GM12891 (cell line): Measurements from ENCODE around the gene CACNA1I. TPM values are rescaled to one million over a fixed set of nuclear protein-coding genes. Genes with fewer than 3 reads are reported as not detected.
A peak's percentile ranks its signal among the peaks of the same experiment; 100 is the strongest.
"Not testable (repeated sequence)": the region's sequence is repeated elsewhere in the genome, so short reads cannot be mapped to it uniquely, and the experiment has no call there.

ENCODE experiments used
- DNase-seq: peaks from one replicate; pipeline ENCODE4 v3.0.0; 2011; ENCODE audit warnings: low spot score; ENCODE audit not compliant: insufficient read length
- FAIRE-seq: peaks from 2 replicates; lab custom pipeline; 2011; peaks lifted over from hg19 to GRCh38; lab: Jason Lieb, UNC
- PAX5 ChIP-seq: IDR thresholded peaks from 2 replicates; pipeline ENCODE4 v1.6.1; 2011; ENCODE audit warnings: low read length, moderate library complexity, mild to moderate bottlenecking; ENCODE audit not compliant: insufficient read depth, severe bottlenecking
- POLR2A ChIP-seq: IDR thresholded peaks from 2 replicates; pipeline ENCODE4 v1.6.1; 2011; ENCODE audit warnings: low read depth, low read length, control low read depth
- POLR2AphosphoS5 ChIP-seq: IDR thresholded peaks from 2 replicates; pipeline ENCODE4 v1.6.1; 2011; ENCODE audit warnings: low read depth, low read length, control low read depth
- POU2F2 ChIP-seq: IDR thresholded peaks from 2 replicates; pipeline ENCODE4 v1.6.1; 2011; ENCODE audit warnings: low read depth, mild to moderate bottlenecking, control low read depth, low read length, moderate library complexity
- SPI1 ChIP-seq: IDR thresholded peaks from 2 replicates; pipeline ENCODE4 v1.6.1; 2011; ENCODE audit warnings: low read depth, low read length, control low read depth
- TAF1 ChIP-seq: IDR thresholded peaks from 2 replicates; pipeline ENCODE4 v1.6.1; 2011; ENCODE audit warnings: low read depth, low read length, control low read depth
- polyA plus RNA-seq: library from polyadenylated mRNA; unstranded; fragments of >200 nt; gene quantifications from one replicate; pipeline ENCODE4 v1.2.1, GENCODE V29; 2012; ENCODE audit warnings: low read depth, missing spikeins, inconsistent platforms; ENCODE audit not compliant: missing spikeins

The CACNA1I gene
- not detected for polyA plus RNA-seq

GRCh38 chr22:39570665-39571064, at the start of gene CACNA1I:
CACNA1I (plus strand) TSS chr22:39570753; CDS start chr22:39570753, 0 bp downstream.
- DNase-seq (no peak), FAIRE-seq (no peak)
- TF ChIP-seq PAX5: no peak
- no peak for TF ChIP-seq POLR2AphosphoS5
- TF ChIP-seq TAF1: no peak
- no peak for TF ChIP-seq SPI1
- no peak for TF ChIP-seq POLR2A
- no peak for TF ChIP-seq POU2F2

DNA sequence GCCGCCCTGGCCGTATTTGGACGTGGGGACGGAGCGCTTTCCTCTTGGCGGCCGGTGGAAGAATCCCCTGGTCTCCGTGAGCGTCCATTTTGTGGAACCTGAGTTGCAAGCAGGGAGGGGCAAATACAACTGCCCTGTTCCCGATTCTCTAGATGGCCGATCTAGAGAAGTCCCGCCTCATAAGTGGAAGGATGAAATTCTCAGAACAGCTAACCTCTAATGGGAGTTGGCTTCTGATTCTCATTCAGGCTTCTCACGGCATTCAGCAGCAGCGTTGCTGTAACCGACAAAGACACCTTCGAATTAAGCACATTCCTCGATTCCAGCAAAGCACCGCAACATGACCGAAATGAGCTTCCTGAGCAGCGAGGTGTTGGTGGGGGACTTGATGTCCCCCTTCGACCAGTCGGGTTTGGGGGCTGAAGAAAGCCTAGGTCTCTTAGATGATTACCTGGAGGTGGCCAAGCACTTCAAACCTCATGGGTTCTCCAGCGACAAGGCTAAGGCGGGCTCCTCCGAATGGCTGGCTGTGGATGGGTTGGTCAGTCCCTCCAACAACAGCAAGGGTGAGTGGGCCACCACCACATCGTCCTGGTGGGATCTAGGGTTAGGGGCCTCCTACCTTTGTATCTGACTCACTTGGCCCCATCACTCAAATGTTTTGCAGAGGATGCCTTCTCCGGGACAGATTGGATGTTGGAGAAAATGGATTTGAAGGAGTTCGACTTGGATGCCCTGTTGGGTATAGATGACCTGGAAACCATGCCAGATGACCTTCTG, 49.3 kb upstream of the CACNA1I start:
- not testable (repeated sequence) for DNase-seq
- peak; percentile 36; the same call in 1 of the 2 replicates for TF ChIP-seq TAF1
- peak; percentile 28; the same call in 1 of the 2 replicates for TF ChIP-seq POLR2AphosphoS5
- peak; percentile 36; the same call in 1 of the 2 replicates for TF ChIP-seq POLR2A
- TF ChIP-seq POU2F2: peak; percentile 59; the same call in 1 of the 2 replicates
- peak; percentile 66 for FAIRE-seq

DNA sequence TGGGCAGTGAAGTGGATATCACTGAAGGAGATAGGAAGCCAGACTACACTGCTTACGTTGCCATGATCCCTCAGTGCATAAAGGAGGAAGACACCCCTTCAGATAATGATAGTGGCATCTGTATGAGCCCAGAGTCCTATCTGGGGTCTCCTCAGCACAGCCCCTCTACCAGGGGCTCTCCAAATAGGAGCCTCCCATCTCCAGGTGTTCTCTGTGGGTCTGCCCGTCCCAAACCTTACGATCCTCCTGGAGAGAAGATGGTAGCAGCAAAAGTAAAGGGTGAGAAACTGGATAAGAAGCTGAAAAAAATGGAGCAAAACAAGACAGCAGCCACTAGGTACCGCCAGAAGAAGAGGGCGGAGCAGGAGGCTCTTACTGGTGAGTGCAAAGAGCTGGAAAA, 48.5 kb upstream of the CACNA1I start:
- FAIRE-seq: peak; percentile 33
- DNase-seq: not testable (repeated sequence)

DNA sequence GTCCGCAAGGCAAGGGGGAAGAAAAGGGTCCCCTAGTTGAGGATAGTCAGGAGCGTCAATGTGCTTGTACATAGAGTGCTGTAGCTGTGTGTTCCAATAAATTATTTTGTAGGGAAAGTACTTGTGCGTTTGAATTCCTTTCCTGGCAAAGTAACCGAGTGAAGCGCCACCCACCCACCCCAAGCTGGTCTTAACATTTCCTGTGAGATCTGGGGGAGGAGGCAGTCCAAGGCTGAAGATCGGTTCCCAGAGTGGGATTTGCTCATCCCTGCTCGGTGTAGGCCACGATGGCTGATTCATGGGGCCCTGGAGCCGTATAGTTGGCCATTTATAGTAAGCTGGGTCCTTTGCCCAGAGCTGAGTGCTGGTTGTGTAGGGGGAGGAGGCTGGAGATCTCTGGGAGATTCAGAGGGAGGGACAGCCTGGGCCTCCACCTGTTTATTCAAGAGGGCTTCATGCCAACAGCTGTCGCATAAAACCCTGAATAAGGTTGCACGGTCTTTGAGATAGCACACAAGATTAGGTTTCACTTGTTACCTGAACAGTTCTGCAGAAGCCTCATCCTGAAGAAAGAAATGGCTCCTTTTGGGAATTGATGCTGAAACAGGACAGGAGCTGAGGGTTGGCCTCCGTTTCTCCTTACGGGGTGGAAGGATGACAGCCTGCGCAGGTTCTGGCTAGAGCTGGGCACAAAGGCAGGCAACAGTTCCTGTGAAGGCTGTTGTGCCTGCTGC, 47.8 kb upstream of the CACNA1I start:
- peak; percentile 87 for TF ChIP-seq POU2F2
- 0 out of 2 replicates have a peak, but pooled peaks have one; percentile 55 for TF ChIP-seq TAF1
- TF ChIP-seq PAX5: no peak
- TF ChIP-seq POLR2AphosphoS5: peak; percentile 98
- peak; percentile 98 for TF ChIP-seq POLR2A
- FAIRE-seq (peak; percentile 38), DNase-seq (no peak)

- TF ChIP-seq POU2F2 (0 out of 2 replicates have a peak, but pooled peaks have one; percentile 9), SPI1 (no peak), PAX5 (no peak), POLR2A (peak; percentile 81), TAF1 (0 out of 2 replicates have a peak, but pooled peaks have one; percentile 44), POLR2AphosphoS5 (peak; percentile 94)
- DNase-seq: no peak
- no peak for FAIRE-seq
These were observed 46.3 kb upstream of the CACNA1I start for GRCh38 chr22:39524089-39524752.

DNA sequence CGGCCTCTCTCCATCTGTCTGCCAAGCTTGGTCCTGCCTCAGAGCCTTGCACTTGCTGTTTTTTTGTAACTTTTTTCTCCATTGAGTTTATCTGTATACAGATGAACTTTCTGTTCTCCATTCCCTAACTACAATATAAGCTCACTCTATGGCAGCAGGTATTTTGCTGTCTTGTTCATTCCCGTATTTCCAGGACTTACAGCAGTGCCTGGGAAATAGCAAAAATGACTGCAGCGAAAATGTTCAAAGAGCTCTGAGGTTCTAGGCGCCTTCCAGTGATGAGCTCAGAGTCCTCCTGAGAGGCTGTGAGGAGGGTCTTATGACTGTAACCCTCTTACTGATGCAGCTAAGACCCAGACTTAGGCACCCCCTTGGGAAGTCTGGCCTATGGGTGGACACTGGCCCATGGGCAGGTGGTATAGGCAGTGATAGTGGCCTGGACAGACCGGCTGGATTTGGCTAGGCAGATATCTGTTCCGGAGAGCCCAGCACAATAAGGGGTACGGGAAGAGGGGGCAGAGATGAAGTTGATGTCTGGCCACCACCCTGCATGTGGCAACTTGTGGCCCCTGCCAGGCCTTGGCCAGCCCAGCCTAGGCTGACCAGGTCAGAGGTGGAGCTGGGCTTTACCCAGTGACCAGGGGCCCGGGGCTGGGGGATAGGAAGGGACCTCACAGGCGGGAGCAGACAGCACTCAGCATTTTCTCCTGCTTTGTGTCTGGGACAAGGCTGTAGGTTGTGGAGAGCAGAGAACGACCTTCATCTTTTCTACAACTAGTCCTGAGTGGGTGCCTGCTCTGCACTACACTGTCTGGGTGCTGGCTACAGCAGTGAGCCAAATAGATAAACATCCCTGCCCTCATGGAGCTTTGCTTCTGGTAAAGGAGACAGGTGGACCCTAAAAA, 45.5 kb upstream of the CACNA1I start:
- DNase-seq (no peak), FAIRE-seq (no peak)
- TF ChIP-seq TAF1 (no peak), POLR2AphosphoS5 (no peak), POU2F2 (no peak), PAX5 (no peak), POLR2A (no peak; the same call in 1 of the 2 replicates), SPI1 (no peak)

- TF ChIP-seq POLR2AphosphoS5 (no peak), POU2F2 (no peak), POLR2A (no peak), SPI1 (no peak), PAX5 (no peak), TAF1 (no peak)
- FAIRE-seq: no peak
- no peak for DNase-seq
These were observed 44.9 kb upstream of the CACNA1I start for GRCh38 chr22:39525658-39525975.

- no peak for TF ChIP-seq TAF1
- TF ChIP-seq SPI1: 0 out of 2 replicates have a peak, but pooled peaks have one; percentile 33
- peak; percentile 27; the same call in 1 of the 2 replicates for TF ChIP-seq POLR2AphosphoS5
- FAIRE-seq: no peak
These were observed 43.8 kb upstream of the CACNA1I start for GRCh38 chr22:39526736-39527171.

GRCh38 chr22:39527481-39527961, 43.0 kb upstream of the CACNA1I start:
- TF ChIP-seq SPI1 (no peak), POU2F2 (no peak), POLR2A (no peak), PAX5 (no peak), POLR2AphosphoS5 (no peak), TAF1 (no peak)
- FAIRE-seq: no peak
- no peak for DNase-seq

More at GRCh38 chr22:39526736-39527171, 43.8 kb upstream of the CACNA1I start:
- DNase-seq: no peak
